ENCODE results near the gene ARHGAP40. TPM values are rescaled to one million over a fixed set of nuclear protein-coding genes. Genes with fewer than 3 reads are reported as not detected.

The ARHGAP40 gene
- total and polyA plus RNA-seq, 9 of the 15 experiments (the other 6 are each of a cell fraction or from before 2014, with no cell fraction given): not detected

GRCh38 chr20:38671186-38671585 lies 69.6 kb downstream of the ARHGAP40 start:
- no peak overlapping the region for H3K4me3 ChIP-seq
- H3K27ac ChIP-seq (ENCODE audit: extremely low read depth, low read depth, low read length): no peak overlapping the region
- peak overlapping the region; percentile 34; the same call in 1 of the 2 replicates for H2AFZ ChIP-seq (ENCODE audit: low read depth, low read length)
- H3K9me1 ChIP-seq (ENCODE audit: control insufficient read depth, insufficient read depth, low read length): no peaks in the 10 kb centered on the region
- intact Hi-C loops (cut with micrococcal nuclease) (no loop called here), in situ Hi-C loops (cut with MboI) (no loop called here)
- H3K36me3 ChIP-seq (ENCODE audit: control insufficient read depth, insufficient read depth, low read length): no peaks in the 10 kb centered on the region
- CTCF ChIA-PET (ENCODE audit: low intra/inter-chr PET ratio): no interaction called here
- no TSS peak for BruUV-seq (replicated peaks)
- no peaks in the 10 kb centered on the region for H3K9me3 ChIP-seq (replicated peaks; ENCODE audit: control insufficient read depth, insufficient read depth, low read depth, low read length)
- ATAC-seq (no peak), DNase-seq (ENCODE audit: extremely low read depth in 1 of 4, low spot score in 3 of 4) (no peak), FAIRE-seq (no peak)
- peak overlapping the region in 1 of 2 experiments; percentile 48; a peak in 1 of 4 replicates for H3K9ac ChIP-seq (ENCODE audit: insufficient read depth in 1 of 2, low read depth in 2 of 2, low read length in 2 of 2)
- H3K4me1 ChIP-seq (replicated peaks in 1 of 2; ENCODE audit: control insufficient read depth in 2 of 2, insufficient read depth in 2 of 2, low read length in 2 of 2): peaks cover 18 to 32% of the 10 kb centered on the region in 2 experiments
- 76% methylated on average over 6 of the region's 6 CpGs for WGBS (ENCODE audit: insufficient coverage, low coverage, missing lambda C conversion rate)
- no peaks in the 10 kb centered on the region for H3K27me3 ChIP-seq (ENCODE audit: control insufficient read depth in 2 of 2, insufficient read depth in 2 of 2, low read length in 2 of 2)
- POLR2A ChIA-PET: interaction anchor here (0.6 to 1.3 kb wide), 2 partner anchors 9 to 255 kb away, joined by 3 read pairs; partner anchors contain the start of gene FAM83D
- H3K79me2 ChIP-seq (ENCODE audit: control insufficient read depth, insufficient read depth, low read length): no peaks in the 10 kb centered on the region
- H3K4me2 ChIP-seq (ENCODE audit: insufficient read depth, low read length): no peak overlapping the region
- no peaks in the 10 kb centered on the region for H4K20me1 ChIP-seq (replicated peaks; ENCODE audit: control insufficient read depth, insufficient read depth, low read length)
- TF ChIP-seq MTF1 (CRISPR knock-in tag; IDR thresholded peaks at IDR 0.05; ENCODE audit: borderline replicate concordance) (no peak), L3MBTL2 (IDR thresholded peaks at IDR 0.05) (no peak), ZNF551 (CRISPR knock-in tag; IDR thresholded peaks at IDR 0.05) (no peak), CHD2 (IDR thresholded peaks at IDR 0.05; ENCODE audit: low read depth, low read length) (no peak), NR3C1 (CRISPR knock-in tag; IDR thresholded peaks at IDR 0.05) (no peak), BRD9 (IDR thresholded peaks at IDR 0.05; ENCODE audit: low read depth, partially characterized antibody) (no peak), CHCHD3 (CRISPR knock-in tag; IDR thresholded peaks at IDR 0.05) (no peak), ZNF589 (CRISPR knock-in tag; IDR thresholded peaks at IDR 0.05; ENCODE audit: low read depth) (no peak), ZMIZ1 (IDR thresholded peaks at IDR 0.05; ENCODE audit: low read depth in 2 of 2, low read length in 2 of 2) (no peak), ZBTB2 (IDR thresholded peaks at IDR 0.05) (no peak), IRF2 (CRISPR knock-in tag; IDR thresholded peaks at IDR 0.05) (no peak), NR0B1 (IDR thresholded peaks at IDR 0.05; ENCODE audit: partially characterized antibody) (no peak), ZBTB33 (CRISPR knock-in tag; IDR thresholded peaks at IDR 0.05) (no peak), EZH2 (IDR thresholded peaks at IDR 0.05; ENCODE audit: borderline replicate concordance, low read depth, low read length) (no peak), ZNF41 (CRISPR knock-in tag; conservative IDR thresholded peaks at IDR 0.05) (no peak), ZEB2 (IDR thresholded peaks at IDR 0.05) (no peak), EHMT2 (IDR thresholded peaks at IDR 0.05) (no peak)

Measured in K562 (cell line).